NK-92 (cell line): ENCODE measurements around the gene ZNF302.
"Not testable (repeated sequence)": the region's sequence is repeated elsewhere in the genome, so short reads cannot be mapped to it uniquely, and the experiment has no call there.

Experiments
- DNase-seq: peaks from one replicate; lab custom pipeline; 2025; ENCODE audit not compliant: unreplicated experiment; lab: John Stamatoyannopoulos, UW

ZNF302 gene

DNA sequence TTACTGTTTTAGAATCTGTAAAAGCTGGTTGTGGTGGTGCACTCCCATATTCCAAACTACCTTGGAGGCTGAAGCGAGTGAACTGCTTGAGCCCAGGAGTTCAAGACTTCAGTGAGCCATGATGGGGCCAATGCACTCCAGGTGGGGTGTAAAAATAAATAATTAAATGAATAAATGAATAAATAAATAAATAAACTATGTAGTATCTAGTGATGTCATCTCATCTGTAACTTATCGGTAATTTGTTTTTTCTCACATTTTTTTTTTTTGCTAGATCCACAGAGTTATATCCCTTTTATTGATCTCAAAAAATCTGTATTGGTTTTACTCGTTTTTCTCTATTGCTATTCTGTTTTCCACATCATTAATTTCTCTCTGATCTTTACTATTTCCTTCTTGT lies 5.5 kb upstream of the ZNF302 start:
- DNase-seq: no peak

GRCh38 chr19:34673590-34673989 lies 3.9 kb upstream of the ZNF302 start:
- DNase-seq: no peak

- DNase-seq: no peak
These were observed 2.2 kb upstream of the ZNF302 start for GRCh38 chr19:34675250-34675649.

GRCh38 chr19:34675919-34676318 lies 1.6 kb upstream of the ZNF302 start:
- DNase-seq: no peak

DNA sequence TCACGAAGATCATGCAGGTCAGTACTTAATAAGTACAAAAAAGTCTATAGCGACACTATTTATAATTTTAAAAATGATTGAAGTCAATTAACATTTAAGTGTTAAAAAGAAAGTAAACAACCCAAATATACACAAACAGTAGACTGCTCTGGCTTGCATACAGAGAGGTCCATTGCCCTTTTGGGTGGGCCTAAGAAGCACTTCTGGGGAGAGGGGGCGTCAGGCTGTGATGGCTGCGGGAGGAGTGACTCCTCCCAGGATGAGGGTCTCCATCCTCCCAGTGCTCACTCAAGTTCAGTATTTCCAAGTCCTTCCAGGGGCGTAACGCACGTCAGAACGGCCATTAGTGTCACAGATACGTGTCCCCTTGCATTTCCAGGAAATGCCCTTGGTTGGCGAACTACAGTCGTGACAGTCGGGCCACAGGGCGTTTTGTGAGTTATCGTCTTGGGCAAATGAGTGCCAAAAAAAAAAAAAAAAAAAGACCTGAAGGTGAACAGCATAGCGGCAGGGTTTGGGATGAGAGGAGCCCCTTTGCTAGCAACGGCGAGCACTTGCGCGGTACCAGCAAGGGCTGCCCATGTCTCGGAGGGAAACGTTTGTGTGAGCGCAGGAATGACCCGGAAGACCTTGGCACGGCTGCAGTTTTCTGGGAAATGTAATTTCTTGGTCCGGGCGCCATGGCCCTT lies 637 bp upstream of the ZNF302 start, which contains the start of gene SCGB2B2:
TSS of gene SCGB2B2 (minus strand) at position 463 of the 689 bp plus-strand sequence. CDS start 82,596 bp downstream, outside the sequence.
- no peak for DNase-seq

- DNase-seq: no peak
These were observed 571 bp downstream of the ZNF302 start for GRCh38 chr19:34678085-34678412.

DNA sequence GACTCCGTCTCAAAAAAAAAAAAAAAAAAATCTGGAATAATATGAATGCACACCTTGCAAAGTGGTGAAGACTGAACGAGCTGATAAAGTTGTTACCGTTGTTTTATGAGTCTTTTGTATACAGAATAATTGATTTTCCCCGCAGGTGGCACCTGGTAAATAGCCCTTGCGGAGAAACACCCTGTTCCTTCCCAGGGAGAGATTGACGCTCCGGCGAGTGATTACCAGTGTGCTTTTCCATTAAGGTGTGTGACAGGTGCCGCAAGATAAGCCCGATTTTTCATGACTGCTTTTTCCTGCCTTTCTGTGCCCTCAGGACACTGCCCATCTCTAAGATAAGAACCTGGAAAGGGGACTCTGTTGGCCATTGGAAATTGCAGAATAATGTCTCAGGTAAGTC lies 943 bp downstream of the ZNF302 start:
- DNase-seq: no peak

- no peak for DNase-seq
These were observed 4.0 kb downstream of the ZNF302 start for GRCh38 chr19:34681478-34681877.

- not testable (repeated sequence) for DNase-seq
These were observed 7.8 kb downstream of the ZNF302 start for GRCh38 chr19:34685266-34685665.

DNA sequence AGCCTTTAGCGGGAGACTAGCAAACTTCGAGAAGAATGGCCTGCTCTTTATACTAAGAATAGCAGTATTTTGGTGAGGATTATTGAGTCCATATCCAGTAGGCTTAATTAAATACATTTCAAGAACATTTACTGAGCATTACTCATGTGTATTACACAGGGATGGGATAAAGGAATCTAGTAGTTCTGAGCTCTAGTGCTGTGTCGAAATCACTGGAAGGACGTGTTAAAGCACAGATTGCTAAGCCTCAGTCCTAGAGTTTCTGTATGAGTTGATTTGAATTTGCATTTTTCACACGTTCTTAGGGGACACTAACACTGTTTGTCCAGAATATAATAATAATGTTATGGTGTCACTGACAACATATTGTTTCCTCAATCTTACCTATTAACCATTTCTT lies 9.0 kb downstream of the ZNF302 start:
- no peak for DNase-seq

GRCh38 chr19:34687348-34687747 lies 9.9 kb downstream of the ZNF302 start:
- DNase-seq: no peak

DNA sequence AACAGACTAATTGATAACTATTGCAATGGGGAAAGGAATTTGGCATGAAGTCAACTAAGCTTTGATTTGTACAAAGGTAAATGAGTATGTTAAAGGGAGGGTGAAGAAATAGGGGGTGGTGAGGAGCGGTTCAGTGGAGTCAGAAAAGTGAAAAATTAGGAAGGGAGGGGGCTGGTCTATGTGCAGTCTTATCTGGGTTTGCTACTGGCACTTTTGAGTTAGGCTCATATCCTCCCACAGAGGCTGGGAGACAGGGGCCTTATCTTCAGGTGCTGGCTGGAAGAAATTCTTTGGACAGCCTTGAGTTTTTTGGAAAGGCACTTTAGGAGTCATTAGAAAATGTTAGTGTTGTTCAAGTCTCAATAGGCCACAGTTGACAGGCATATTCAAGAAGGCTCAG lies 11.1 kb downstream of the ZNF302 start:
- DNase-seq: no peak

- DNase-seq: no peak
These were observed 12.9 kb downstream of the ZNF302 start for GRCh38 chr19:34690372-34690771.

GRCh38 chr19:34692549-34692948 lies 15.1 kb downstream of the ZNF302 start:
- no peak for DNase-seq

- no peak for DNase-seq
These were observed 30.2 kb downstream of the ZNF302 start for GRCh38 chr19:34707661-34708060.

DNA sequence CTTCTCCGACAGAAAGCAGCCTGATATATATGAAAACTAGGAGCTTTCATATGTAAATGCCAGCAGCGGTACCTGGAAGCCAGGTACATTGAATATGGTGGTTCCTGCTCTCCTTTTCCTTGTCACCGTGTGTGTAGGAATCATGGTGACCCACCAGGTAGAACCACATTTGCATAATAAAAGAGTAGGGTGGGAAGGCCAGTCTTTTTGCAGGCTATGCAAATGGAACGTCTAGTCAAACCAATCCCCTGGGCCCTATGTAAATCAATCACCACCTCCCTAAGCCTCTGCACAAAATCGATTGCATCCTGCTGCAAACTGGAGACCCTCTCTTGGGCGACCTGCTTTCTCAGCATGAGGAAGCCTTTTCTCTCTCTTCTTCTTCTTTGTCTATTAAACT lies 34.4 kb downstream of the ZNF302 start:
- no peak for DNase-seq

DNA sequence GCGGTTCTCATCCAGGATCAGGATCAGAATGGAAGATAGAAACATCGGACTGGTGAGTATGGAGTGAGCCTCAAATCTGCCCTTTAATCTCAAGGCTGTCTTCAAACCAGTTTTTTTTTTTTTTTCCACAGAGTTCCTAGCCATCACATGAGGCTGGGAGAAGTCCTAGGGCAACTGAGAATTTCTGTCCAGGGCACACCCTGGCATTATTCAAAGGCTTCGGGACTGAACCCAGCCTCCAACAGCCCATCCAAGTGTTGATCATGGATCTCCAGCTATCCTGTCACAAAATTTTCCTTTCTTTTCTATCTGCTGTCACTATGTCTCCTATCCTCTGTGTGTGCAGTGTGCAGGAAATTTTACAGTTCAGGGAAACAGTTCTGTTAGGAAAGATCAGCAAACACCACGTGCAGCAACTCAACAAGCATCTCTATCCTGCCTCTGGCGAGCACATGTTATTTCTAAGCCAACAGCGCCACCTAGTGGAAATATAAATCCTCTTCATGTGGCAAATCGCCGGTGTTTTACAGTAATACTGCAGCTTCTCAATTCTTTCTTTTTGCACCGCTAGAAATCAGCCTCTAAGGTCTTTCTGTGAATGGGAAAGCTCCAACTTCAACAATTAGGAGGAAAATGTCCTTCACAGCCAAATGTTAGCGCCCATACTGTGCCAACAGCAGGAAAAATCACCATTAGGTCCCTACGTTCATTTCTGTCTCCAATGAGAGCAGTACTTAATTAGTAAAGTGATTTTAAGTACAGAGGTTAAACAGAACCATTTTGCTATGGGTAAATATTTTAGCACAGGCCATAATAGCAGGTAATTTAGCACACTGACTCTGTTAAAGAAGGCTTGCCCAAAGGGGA lies 35.1 kb downstream of the ZNF302 start:
- DNase-seq: no peak

GRCh38 chr19:34713262-34713637 lies 35.8 kb downstream of the ZNF302 start:
- DNase-seq: no peak

DNA sequence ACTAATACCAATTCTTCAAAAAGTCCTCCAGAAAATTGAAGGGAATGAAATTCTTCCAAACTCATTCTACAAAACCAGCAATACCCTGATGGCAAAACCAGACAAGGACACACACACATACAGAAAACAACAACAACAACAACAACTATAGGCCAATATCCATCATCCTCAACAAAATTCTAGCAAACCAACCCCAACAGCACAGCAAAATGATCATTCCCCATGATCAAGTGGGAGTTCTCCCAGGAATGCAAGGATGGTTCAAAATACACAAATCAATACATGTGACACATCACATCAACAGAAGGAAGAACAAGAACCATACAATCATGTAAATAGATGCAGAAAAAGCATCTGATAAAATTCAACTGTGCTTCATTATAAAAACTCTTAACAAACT lies 37.9 kb downstream of the ZNF302 start:
- no peak for DNase-seq

DNA sequence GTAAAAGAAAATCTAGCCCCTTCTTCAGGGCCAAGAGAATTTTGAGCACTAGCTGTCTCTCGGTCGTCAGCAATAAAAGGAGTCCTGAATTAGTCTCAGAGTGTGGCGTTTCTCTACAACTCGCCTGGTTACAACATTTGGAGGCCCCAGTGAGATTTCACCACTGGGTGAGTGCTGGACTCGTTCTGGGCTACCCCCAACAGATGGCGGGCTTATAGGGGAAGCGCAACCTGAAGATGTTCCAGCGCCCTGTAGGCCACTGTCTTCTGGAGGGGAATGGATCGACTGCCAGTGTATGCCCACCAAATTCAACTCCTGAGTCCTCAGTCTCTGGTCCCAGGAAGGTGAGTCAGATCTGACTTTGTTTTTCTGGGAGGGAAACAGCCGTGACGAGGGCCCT lies 44.9 kb downstream of the ZNF302 start:
- DNase-seq: no peak

DNA sequence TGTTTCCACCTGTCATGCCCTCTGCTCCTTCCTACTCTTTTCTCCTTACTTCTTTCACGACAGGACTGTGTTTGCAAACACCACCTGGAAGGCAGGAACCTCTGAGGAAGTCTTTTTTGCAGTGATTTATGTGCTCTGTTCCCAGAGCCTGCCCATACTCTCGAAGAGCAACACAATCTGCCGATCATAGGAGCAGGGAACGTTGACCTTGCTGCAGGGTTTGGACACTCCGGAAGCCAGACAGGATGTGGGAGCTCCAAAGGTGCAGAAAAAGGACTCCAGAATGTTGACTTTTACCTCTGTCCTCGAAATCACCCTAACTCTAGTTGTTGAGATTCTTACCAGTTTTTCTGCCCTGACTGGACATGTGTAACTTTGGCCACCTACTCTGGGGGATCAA lies 47.9 kb downstream of the ZNF302 start:
- no peak for DNase-seq

GRCh38 chr19:34731019-34731829 lies 53.7 kb downstream of the ZNF302 start:
- DNase-seq: no peak
